HTR-8/SVneo (cell line): ENCODE results near the gene L3MBTL1.
A peak's percentile ranks its signal among the peaks of the same experiment; 100 is the strongest.

ENCODE experiments used
- DNase-seq: peaks from one replicate; pipeline ENCODE4 v3.0.0; 2011; ENCODE audit warnings: low spot score, mixed read lengths; ENCODE audit not compliant: insufficient read length
- FAIRE-seq: peaks from 2 replicates; lab custom pipeline; 2011; peaks lifted over from hg19 to GRCh38; lab: Jason Lieb, UNC

The L3MBTL1 gene

DNA sequence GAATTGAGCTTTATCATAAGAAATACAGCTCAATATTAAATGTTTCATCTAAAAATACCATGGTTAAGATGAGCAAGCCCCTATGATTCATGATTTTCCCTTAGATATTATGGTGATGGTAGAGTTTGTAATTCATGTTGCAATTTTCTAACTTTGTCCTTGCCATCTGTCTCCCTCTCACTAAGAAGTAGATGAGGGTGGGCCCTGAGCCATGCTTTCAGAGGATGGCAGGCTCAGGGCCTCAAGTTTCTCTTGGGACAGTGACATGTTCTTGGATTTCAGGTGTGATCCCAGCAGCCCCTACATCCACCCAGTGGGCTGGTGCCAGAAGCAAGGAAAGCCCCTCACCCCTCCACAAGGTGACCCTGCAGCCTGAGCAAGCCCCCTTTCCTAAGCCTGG, 25.6 kb downstream of the L3MBTL1 start:
- FAIRE-seq, result no peak
- DNase-seq, result no peak

DNA sequence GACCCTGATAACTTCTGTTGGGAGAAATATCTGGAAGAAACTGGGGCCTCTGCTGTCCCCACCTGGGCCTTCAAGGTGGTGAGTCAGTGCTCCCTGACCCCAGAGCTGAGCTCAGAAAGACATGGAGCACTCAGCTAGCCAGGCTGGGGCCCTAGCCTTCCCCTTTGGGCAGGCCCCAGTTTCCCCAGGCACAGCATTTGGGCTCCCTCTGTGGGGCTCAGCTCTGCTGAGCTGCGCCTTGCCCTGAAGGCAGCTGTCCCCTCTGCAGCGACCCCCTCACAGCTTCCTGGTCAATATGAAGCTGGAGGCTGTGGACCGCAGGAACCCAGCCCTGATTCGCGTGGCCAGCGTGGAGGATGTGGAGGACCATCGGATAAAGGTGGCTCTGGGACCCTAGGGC, 26.5 kb downstream of the L3MBTL1 start:
- DNase-seq (no peak), FAIRE-seq (no peak)

DNA sequence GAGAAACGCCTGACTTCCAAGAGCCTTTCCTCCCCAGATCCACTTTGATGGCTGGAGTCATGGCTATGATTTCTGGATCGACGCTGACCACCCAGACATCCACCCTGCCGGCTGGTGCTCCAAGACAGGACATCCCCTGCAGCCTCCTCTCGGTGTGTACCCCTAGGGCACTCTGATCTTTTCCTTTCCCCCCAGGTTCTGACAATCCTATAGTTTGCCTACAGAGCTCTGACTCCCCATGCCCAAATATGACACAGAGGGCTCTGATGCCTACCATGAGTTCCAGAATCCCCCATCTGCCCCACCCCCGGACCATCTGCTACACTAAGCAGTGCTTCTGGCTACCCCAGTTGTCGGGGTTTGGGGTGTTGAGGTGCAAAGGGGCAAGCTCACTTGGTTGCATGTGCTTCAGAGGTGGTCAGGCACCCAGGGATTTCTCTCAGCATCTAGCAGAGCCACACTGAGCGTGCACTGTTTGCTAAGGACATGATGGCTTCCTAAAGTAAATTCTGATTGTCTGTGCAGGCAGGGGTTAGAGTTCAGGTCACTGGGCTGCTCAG, 27.4 kb downstream of the L3MBTL1 start:
- DNase-seq (no peak), FAIRE-seq (no peak)

DNA sequence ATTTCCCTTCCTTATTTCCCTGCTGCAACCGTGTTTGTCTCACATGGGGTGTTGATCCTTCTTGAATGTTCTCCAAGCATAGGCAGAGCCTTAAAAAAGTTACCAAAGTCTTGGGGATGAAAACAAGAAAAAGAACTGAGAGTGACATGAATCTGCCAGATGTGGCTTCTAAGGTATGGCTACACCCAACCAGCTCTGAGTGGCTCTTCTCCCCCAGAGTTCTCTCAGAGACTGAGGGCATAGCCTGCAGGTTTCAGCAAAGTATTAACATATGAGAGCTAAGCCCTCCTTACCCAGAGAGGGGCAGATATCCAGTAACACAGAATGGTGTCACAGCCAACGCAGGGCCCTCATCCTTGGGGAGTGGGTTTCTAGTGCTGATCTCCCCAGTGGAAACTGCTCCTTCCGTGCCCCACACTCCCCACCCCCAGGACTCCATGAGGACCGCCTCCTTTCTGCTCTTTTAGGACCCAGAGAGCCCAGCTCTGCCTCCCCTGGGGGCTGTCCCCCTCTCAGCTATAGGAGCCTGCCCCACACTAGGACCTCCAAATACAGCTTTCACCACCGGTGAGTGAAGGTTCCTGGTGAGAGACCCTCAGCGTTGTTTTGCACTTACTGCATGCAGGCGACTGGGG, 28.0 kb downstream of the L3MBTL1 start:
- DNase-seq (no peak), FAIRE-seq (no peak)

DNA sequence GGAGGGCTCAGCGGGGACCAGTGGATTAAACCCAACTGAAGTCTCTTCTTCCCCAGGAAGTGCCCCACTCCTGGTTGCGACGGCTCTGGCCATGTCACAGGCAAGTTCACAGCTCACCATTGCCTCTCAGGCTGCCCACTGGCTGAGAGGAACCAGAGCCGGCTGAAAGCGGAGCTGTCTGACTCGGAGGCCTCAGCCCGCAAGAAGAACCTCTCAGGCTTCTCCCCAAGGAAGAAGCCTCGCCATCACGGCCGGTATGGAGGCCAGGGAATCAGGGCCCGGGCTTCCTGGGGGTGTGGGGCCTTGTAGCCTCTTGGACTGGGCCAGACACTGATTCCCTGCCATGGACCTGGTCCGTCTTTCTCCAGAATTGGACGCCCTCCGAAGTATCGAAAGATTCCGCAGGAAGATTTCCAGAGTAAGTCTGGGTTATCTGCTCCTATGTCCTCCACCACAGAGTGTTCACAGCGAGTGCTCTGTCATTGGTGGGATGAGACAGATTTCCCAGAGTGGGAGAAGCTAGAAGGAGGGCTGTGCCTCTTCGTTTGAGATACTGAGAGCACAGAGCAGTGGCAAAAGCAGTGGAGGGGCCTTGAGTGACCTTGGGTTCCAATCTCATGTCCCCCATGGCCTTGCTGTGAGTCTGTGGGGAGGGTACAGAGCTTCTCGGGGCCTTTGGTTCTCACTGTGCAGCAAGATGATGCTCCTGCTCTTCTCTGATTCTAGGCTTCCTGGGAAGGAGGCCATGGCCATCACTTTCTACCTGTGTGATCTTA, 28.7 kb downstream of the L3MBTL1 start:
- FAIRE-seq (no peak), DNase-seq (no peak)

DNA sequence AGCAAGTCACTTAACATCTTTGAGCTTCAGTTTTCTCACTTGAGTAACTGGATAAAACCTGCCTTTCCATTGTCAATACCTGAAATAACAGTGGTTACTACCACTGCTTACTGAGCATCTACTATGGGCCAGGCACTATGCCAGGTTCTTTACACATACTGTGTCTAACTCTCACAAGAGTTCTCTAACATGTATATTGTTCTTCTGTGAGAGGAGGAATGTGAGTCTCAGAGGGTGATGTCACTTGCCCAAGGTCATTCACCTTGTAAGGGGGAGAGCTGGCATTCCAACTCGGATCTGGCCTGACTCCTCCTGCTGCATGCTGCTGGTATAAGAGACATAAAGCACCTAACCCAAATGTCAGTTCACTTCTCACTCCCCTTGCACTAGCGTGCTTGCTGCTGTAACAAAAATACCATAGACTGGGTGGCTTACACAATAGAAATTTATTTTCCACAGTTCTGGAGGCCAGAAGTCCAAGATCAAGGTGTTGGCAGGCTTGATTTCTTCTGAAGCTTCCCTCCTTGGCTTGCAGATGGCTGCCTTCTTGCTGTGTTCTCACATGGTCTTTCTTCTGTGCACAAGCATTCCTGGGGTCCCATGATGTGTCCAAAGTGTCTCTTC, 29.4 kb downstream of the L3MBTL1 start:
- FAIRE-seq, result peak; percentile 40
- no peak for DNase-seq

DNA sequence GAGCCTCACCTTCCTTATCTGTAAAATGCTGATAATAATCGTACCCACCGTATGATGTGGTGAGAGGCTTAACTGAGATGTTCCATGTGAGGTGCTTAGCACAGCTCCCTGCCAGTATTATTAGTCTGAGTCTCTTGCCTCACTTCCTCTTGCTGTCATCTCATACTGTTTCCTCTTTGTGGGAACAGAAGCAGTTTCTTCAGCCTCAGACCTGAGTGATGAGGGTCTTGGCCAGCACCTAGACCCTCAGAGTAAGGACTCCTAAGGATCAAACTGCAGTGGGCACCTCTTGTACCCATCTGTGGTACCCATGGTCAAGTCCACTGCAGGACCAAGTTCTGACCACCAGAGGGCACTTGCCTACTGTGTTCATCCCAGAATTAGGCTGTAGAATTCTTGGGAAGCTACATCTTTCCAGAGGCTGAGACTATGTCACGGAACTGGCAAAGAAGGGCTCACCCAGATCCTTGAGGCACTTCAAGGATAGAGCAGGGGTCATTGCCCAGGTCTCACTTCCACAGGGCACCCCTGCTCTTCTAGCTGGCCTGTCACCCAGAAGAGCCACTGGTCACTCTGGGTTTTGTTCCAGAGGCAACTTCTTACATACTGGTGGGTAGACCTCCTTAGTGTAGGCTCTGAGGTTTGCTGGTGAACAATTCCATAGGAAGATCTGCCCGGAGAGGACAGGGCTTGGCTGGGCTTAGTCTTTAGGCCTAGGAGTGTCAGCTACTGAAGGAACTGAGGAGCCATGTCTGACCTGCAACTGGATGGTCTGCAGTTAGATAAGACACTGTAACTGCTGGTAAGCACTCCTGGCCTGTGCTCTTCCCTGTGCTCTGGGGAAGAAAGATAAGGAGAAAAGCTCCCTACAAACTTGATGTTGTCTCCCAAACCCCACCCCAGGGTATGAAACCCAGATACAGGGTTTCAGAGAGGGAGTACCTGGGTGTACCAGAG, 30.7 kb downstream of the L3MBTL1 start:
- DNase-seq, result peak; percentile 93
- FAIRE-seq, result peak; percentile 93

DNA sequence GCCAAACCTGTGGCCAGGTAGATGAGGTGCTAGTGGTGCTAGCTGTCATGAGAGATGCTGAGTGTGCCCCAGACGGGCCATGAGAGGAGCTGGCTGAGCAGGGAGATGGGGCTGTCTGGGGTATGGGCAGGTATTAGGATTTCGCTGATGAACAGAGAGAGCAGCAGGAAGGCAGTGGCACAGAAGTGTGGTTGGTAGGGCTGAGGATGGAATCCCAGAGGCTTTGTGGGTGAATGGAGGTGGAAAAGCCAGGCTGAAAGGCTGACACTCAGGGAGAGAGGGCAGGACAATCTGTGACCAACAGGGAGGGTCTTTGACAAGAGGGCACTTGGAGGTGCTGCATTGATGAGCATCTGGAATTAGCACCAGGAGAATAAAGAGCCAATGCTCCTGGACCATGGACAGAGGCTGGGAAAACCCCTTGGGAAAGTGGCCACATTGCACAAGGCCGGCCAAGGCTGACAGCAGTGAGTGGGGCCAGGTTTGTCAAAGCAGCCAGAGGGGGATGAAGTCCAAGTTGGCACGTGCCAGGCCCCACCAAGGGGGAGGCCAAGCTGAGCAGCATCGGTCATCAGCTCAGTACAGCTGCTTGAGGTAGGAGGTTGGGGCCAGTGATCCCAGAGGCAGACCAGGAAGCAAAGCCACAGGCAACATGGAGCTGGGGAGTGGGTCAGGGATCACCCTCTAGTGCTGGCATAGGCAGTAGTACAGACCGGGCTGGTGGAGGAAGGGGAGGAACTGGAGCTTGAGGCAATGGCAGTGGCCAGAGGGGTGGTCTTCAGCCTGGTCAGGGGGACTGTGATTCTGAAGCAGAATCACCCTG, 31.6 kb downstream of the L3MBTL1 start:
- DNase-seq (no peak), FAIRE-seq (peak; percentile 71)

DNA sequence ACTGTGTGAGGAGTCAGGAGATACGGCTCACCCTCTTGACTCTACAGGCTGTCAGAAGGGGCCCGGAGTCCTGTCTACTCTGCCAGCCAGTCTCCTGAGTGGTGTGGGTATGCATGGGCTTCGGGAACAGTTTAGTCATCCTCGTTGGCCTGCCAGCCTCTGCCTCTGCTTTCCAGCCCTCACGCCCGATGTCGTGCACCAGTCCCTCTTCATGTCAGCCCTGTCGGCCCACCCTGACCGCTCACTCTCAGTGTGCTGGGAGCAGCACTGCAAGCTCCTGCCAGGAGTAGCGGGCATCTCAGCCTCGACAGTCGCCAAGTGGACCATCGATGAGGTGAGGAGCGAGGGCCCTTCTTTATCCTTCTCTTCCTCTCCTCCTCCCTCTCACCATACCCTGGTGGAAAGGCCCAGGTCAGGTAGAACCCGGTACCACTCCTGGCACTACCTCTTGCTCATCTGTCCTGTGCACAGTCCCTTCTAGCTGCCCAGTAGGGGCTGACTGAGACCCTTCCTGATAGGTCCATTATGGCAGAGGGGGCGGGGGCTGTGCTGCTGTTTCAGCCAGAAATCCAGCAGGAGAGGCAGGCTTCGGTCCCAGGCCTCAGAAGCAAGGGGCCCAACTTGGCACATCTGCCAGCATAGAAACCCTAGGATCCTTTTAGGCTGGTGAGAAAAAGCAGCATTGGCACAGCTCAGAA, 32.6 kb downstream of the L3MBTL1 start:
- FAIRE-seq, result no peak
- DNase-seq, result no peak

DNA sequence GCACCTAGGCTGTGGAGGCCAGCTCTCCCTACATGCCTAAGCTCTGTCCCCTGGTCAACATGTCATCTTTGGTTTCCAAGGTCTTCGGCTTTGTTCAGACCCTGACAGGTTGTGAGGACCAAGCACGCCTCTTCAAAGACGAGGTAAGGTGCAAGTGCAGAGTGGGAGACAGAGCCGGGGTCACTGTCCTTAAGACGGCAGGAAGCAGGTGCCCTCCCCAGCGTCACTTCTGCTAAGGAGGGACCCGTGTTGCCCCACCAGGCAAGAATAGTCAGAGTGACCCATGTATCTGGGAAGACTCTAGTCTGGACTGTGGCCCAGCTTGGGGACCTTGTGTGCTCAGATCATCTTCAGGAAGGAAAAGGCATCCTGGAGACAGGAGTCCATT, 33.2 kb downstream of the L3MBTL1 start:
- no peak for FAIRE-seq
- DNase-seq, result no peak

DNA sequence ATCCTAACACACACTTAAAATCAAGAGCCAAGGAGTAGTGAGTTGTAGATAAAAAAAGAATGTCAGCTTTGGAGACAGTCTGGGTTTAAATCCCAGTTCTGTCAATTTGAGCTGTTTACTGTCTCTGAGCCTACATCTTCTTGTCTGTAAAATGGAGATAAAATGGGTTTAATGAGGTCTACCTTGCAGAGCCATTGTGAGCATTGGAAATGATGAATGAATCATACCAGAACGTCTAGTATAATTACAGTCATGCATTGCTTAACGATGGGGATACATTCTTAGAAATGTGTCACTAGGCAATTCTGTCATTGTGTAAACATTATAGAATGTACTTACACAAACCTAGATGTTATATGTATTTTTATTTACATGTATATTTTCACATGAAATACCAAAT, 33.7 kb downstream of the L3MBTL1 start:
- DNase-seq (no peak), FAIRE-seq (peak; percentile 20)

DNA sequence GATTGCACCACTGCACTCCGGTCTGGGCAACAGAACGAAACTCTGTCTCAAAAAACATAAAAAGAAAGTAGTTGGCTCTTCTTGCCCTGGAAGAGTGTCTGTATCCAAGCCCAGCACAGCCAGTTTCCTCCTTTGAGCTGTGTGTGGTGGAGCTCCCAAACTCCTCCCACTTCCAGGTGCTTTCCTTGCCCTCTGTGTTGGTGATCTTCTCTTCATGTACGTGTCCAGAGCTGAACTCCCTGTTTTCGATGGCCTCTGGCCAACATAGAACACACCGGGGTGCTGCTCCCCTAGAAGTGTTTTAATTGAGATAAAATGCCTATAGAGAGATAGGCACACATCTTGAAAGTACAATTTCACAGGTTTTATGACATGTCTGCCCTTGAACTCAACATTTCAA, 34.7 kb downstream of the L3MBTL1 start:
- FAIRE-seq (no peak), DNase-seq (no peak)

DNA sequence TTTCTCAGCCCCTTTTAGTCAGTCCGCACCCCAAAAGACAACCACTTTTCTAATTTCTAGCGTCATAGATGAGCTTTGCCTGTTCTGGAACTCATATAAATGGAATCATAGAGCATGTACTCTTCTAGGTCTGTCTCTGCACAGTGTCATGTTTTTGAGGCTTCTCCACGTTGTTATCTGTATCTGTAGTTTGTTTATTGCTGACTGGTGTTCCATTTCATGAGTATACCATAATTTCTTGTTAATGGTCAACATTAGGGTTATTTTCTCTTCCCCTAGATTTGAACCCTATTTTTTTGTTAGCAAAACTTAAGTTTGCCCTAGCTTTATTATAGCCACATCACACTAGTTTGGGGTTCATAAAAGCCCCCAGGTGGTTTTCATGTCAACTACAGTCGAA, 35.2 kb downstream of the L3MBTL1 start:
- DNase-seq (no peak), FAIRE-seq (peak; percentile 4)

DNA sequence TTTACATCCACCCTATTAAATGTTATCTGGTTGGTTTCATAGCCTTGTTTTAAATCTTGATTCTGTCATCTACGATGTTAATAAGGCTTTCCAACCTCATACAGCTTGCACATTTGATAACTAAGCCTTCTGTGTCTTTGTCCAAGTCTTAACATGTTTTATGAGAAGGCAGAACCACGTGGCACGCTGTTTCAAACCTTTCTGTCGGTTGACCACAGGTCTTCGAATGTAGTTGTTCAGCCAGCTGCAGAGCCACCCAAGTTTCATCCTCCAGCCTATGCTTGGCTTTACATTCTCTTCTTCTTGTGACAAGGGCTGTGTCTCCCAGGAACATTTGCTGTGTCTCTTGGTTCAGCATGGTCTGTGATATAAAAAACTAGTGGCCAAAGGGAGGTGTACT, 35.6 kb downstream of the L3MBTL1 start:
- DNase-seq, result no peak
- no peak for FAIRE-seq

DNA sequence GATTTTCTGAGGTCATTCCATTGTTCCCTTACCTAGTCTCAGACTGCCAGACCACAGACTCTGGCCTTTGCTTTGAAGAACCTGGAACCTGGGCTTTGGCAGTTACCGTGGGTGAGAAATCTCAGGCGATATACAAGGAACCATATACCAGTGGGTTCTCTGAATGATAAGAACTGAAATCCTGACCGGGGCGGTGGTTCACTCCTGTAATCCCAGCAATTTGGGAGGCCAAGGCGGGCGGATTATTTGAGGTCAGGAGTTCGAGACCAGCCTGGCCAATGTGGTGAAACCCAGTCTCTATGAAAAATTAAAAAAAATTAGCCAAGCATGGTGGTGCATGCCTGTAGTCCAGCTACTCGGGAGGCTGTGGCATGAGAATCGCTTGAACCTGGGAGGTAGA, 37.0 kb downstream of the L3MBTL1 start:
- DNase-seq (no peak), FAIRE-seq (no peak)

DNA sequence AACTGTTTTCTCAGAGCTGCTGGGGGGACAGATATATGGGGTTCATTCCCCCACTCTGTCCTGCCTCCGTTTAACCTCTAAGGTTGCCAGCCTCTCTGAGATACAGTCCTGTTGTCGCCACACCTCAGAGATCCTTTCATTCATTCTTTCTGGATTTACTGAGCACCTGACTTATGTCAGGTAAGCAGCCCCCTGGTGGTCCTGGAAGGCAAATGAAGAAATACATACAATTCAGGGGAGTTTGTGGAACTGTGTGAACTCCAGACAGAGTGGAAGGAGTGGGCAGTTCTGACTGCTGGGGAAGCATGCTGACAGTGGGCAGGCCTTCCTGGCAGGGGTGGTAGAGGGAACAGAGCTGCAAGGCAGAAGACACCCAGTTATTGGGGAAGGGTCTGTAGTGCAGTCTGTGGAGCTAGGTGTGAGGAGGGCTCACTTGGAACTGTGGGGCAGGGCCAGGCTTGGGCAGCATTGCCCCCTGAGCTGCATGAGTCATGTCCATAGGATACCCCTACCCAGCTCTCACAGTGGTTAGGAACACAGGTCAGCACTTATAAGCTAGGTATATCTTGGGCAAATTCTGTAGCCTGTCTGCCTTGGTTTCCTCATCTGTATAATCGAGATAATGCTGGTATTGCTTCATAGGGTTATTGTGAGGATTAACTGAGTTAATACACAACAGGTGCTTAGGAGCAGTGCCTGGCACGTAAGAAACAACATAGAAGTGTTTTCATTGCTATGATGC, 38.5 kb downstream of the L3MBTL1 start:
- no peak for DNase-seq
- peak; percentile 69 for FAIRE-seq

DNA sequence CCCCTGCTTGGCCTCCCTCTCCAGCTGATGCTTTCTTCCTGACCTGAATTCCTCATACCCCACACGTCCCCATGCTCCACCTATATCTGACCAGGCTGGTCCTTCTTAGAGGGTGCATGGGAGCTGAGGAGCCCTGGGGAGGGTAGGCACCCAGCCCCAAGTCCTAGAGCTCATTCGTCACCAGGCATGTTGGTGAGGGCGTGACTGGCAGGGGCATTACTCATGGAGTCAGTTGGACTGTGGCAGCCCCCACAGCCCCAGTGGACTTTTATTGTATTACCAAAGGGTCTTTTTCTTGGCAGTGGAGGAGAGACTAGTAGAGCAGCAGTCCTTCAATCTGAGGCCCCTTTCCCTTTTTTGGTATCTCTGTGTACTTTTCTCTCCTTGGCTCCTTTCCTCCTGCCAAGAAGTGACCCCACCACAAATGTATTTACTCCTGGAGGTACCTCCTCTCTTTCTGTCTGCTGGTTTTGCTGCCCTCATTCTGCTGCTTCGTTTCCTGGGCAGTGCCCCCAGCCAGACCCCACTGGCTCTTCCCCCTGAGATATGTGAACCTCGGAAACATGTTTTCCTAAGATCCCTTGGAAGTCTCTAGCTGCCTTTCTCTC, 40.9 kb downstream of the L3MBTL1 start:
- DNase-seq, result no peak
- peak; percentile 86 for FAIRE-seq
